GM12874 (cell line): Measurements from ENCODE around the gene SMOC2.

Experiments used
- TF ChIP-seq, protein P1 (sequence below): IDR thresholded peaks from 2 replicates; pipeline ENCODE4 v1.5.1; 2011; ENCODE audit warnings: low read depth, mild to moderate bottlenecking, control low read depth, low read length, moderate library complexity; ENCODE audit not compliant: insufficient read depth

SMOC2 gene

GRCh38 chr6:168666170-168666569 is 225.2 kb downstream of the SMOC2 start:
- TF ChIP-seq, protein P1, sequence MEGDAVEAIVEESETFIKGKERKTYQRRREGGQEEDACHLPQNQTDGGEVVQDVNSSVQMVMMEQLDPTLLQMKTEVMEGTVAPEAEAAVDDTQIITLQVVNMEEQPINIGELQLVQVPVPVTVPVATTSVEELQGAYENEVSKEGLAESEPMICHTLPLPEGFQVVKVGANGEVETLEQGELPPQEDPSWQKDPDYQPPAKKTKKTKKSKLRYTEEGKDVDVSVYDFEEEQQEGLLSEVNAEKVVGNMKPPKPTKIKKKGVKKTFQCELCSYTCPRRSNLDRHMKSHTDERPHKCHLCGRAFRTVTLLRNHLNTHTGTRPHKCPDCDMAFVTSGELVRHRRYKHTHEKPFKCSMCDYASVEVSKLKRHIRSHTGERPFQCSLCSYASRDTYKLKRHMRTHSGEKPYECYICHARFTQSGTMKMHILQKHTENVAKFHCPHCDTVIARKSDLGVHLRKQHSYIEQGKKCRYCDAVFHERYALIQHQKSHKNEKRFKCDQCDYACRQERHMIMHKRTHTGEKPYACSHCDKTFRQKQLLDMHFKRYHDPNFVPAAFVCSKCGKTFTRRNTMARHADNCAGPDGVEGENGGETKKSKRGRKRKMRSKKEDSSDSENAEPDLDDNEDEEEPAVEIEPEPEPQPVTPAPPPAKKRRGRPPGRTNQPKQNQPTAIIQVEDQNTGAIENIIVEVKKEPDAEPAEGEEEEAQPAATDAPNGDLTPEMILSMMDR: no peak

- TF ChIP-seq, protein P1: no peak
Measured at GRCh38 chr6:168666699-168667427, 225.9 kb downstream of the SMOC2 start.

DNA sequence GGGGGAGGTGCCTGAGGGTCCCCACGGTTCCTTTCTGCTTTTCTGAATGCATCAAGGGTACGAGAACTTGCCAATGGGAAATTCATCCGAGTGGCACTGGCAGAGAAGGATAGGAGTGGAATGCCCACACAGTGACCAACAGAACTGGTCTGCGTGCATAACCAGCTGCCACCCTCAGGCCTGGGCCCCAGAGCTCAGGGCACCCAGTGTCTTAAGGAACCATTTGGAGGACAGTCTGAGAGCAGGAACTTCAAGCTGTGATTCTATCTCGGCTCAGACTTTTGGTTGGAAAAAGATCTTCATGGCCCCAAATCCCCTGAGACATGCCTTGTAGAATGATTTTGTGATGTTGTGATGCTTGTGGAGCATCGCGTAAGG is 226.4 kb downstream of the SMOC2 start:
- TF ChIP-seq, protein P1: no peak

DNA sequence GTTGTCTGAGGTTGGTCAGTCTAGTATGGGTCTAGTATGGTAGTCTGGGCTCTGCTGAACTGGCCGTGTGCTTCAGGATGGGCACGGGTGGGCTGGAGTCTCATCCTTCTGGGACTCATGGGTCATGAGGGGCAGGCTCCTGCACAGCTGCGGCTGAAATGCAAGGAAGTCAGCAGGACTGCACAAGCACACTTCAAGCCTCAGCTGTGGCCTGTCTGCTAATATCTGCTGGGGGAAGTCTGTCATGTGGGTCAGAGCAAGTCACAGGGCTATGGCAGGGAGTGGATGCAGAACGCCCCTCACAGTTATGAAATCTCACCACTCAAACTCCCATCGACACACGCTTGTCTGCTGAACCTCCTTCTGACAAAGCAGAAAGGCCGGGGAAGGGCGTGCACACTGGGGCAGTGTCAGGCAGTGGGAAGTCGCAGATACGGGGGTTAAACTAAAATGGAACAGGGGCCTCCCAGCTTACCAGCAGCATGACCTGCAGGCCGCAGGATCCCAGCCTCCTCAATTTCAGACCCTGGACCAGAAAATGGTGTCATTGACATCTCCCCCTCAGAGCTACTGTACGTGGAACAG is 229.5 kb downstream of the SMOC2 start:
- TF ChIP-seq, protein P1: no peak

GRCh38 chr6:168671028-168671862 is 230.3 kb downstream of the SMOC2 start:
- TF ChIP-seq, protein P1: no peak

DNA sequence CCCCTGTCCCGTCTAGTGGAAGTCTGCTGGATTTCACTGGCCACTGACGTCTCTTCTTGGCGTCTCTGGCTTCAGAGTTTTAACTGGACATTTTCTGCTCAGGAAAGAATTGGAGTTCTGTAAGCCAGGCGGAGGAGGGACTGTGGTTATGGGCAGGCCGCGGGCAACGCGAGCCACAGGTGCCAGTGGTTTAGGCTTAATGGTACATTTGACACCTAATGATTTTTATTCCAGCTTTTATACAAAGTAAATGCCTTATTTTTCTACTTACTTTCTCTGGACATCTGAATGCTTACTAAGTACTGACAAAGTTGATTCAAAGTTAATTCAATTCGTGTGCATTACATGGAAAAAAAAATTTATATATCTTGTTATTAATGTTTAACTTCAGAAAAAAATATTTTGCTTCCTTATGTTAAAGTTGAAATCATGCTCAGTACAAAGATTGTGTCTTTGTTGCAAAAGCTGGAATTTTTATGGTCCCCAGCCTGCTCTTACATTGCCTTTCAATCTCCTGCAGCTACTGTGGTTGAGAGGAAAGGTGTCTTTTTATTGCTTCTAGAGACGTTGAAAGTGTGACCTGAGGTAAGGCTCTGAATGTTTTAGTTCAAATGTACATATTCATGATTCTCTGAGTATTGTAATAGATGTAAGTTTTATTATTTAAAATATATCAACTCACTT is 231.0 kb downstream of the SMOC2 start:
- TF ChIP-seq, protein P1: no peak

DNA sequence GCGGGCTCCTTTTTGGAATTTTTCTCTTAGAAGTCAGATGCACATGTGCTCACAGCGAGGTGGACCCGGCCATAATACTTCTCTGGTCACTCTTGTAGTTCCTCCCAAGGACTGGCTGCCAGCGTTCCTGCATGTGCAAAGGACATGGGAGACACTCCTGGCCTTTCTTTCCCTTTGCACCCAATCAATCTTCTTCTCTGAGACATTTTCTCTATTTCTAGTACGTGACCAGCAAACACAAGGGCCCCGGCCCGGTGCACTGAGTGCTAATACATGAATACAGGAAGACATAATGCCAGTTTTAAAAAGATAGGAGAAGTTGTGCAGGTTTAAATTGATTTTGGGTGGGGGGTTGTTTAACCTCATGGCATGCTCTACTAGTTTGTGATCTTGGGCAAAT is 233.6 kb downstream of the SMOC2 start:
- TF ChIP-seq, protein P1: no peak
